Activated T-helper 1 cell treated with Interleukin-2 at 50 U/mL for 16 hours (primary cell): ENCODE results near the gene SLC25A47.
A peak's percentile ranks its signal among the peaks of the same experiment; 100 is the strongest.
"Not testable (repeated sequence)": the region's sequence is repeated elsewhere in the genome, so short reads cannot be mapped to it uniquely, and the experiment has no call there.

Experiments
- DNase-seq: peaks from one replicate; pipeline ENCODE4 v3.0.0-alpha.2; 2020; ENCODE audit warnings: low read depth

Gene SLC25A47

GRCh38 chr14:100306101-100306997, 16.8 kb upstream of the SLC25A47 start, which contains the start of gene SLC25A29:
Gene SLC25A29 (minus strand): TSS chr14:100306444. CDS start chr14:100306232, 212 bp downstream.
- DNase-seq: peak; percentile 69

- DNase-seq: no peak
Observed at GRCh38 chr14:100306998-100307765, 16.0 kb upstream of the SLC25A47 start.

- no peak for DNase-seq
Observed at GRCh38 chr14:100307766-100308426, 15.2 kb upstream of the SLC25A47 start.

- not testable (repeated sequence) for DNase-seq
Observed at GRCh38 chr14:100308427-100308792, 14.7 kb upstream of the SLC25A47 start.

- DNase-seq: no peak
Observed at GRCh38 chr14:100309028-100309737, 14.0 kb upstream of the SLC25A47 start.

GRCh38 chr14:100312110-100312876, 10.8 kb upstream of the SLC25A47 start:
- not testable (repeated sequence) for DNase-seq

- DNase-seq: no peak
Observed at GRCh38 chr14:100312877-100313400, 10.2 kb upstream of the SLC25A47 start.

- no peak for DNase-seq
Observed at GRCh38 chr14:100313464-100314230, 9.5 kb upstream of the SLC25A47 start.

GRCh38 chr14:100314724-100315123, 8.4 kb upstream of the SLC25A47 start:
- no peak for DNase-seq

GRCh38 chr14:100317389-100317788, 5.8 kb upstream of the SLC25A47 start:
- DNase-seq: no peak

GRCh38 chr14:100317912-100318808, 5.0 kb upstream of the SLC25A47 start:
- DNase-seq: peak; percentile 60

- no peak for DNase-seq
Observed at GRCh38 chr14:100320157-100320856, 2.8 kb upstream of the SLC25A47 start.

GRCh38 chr14:100321473-100322137, 1.5 kb upstream of the SLC25A47 start:
- DNase-seq: no peak

- no peak for DNase-seq
Observed at GRCh38 chr14:100322138-100322957, 791 bp upstream of the SLC25A47 start.

GRCh38 chr14:100323942-100324307, 786 bp downstream of the SLC25A47 start:
- DNase-seq: no peak

- DNase-seq: no peak
Observed at GRCh38 chr14:100325231-100325632, 2.1 kb downstream of the SLC25A47 start.

- no peak for DNase-seq
Observed at GRCh38 chr14:100325958-100326357, 2.8 kb downstream of the SLC25A47 start.
